A673 (cell line): Measurements from ENCODE around the gene ARHGEF2. TPM values are rescaled to one million over a fixed set of nuclear protein-coding genes. Genes with fewer than 3 reads are reported as not detected.

Experiments used
- BruUV-seq: library from RNA; stranded (reverse); fragments of 400-500 nt; replicated peaks from 2 replicates; lab custom pipeline; 2021; lab: Mats Ljungman, UMichigan
- CTCF ChIA-PET: fragments of 300-600 bp; sonication (Branson Sonifier 250); formaldehyde crosslinking; loops from one replicate; lab custom pipeline; 2022; ENCODE audit warnings: antibody characterized with exemption; lab: Charles Lee
- POLR2A ChIA-PET: fragments of 300-600 bp; sonication (Branson Sonifier 250); formaldehyde crosslinking; loops from one replicate; lab custom pipeline; 2022; ENCODE audit warnings: antibody characterized with exemption; ENCODE audit not compliant: low non-redundant PET; lab: Charles Lee
- DNase-seq: peaks from one replicate; pipeline ENCODE4 v3.0.0-alpha.2; 2015; ENCODE audit warnings: low spot score
- H3K27ac ChIP-seq: fragments of 200-600 bp; sonication (generic); 2 replicates; pipeline ENCODE4 v1.5.1; 2016; ENCODE audit warnings: mixed run types, low read depth, mild to moderate bottlenecking, mixed read lengths, antibody characterized with exemption, low read length; ENCODE audit not compliant: poor library complexity, severe bottlenecking
- H3K27me3 ChIP-seq: fragments of 200-600 bp; sonication (generic); replicated peaks from 2 replicates; pipeline ENCODE4 v1.6.1; 2017; ENCODE audit warnings: mixed run types, low read depth, mild to moderate bottlenecking, mixed read lengths, antibody characterized with exemption, low read length; ENCODE audit not compliant: insufficient read depth, poor library complexity
- H3K36me3 ChIP-seq: fragments of 200-600 bp; sonication (generic); 2 replicates; pipeline ENCODE4 v1.6.1; 2016; ENCODE audit warnings: mixed run types, mild to moderate bottlenecking, mixed read lengths, antibody characterized with exemption, low read length; ENCODE audit not compliant: insufficient read depth, poor library complexity, severe bottlenecking
- H3K4me1 ChIP-seq: fragments of 200-600 bp; sonication (generic); 2 replicates; pipeline ENCODE4 v1.6.1; 2017; ENCODE audit warnings: mixed run types, mild to moderate bottlenecking, mixed read lengths, antibody characterized with exemption, low read length; ENCODE audit not compliant: insufficient read depth, poor library complexity, severe bottlenecking
- H3K4me3 ChIP-seq: fragments of 200-600 bp; sonication (generic); 2 replicates; pipeline ENCODE4 v1.5.1; 2016; ENCODE audit warnings: low read depth, mixed run types, mild to moderate bottlenecking, mixed read lengths, low read length; ENCODE audit not compliant: poor library complexity, severe bottlenecking
- H3K9me3 ChIP-seq: fragments of 200-600 bp; sonication (generic); 2 replicates; pipeline ENCODE4 v1.6.1; 2016; ENCODE audit warnings: mixed run types, low read depth, mild to moderate bottlenecking, mixed read lengths, antibody characterized with exemption, low read length; ENCODE audit not compliant: poor library complexity, severe bottlenecking
- CTCF ChIP-seq: fragments of 300-800, 200-600 bp; sonication (generic); conservative IDR thresholded peaks from 2 replicates; pipeline ENCODE4 v1.5.1; 2017; ENCODE audit warnings: low read depth, mild to moderate bottlenecking, antibody characterized with exemption, low read length, moderate library complexity, mixed read lengths
- EZH2 ChIP-seq: fragments of 200-600 bp; sonication (generic); IDR thresholded peaks from 2 replicates; pipeline ENCODE4 v1.6.1; 2017; ENCODE audit warnings: borderline replicate concordance, low read depth, mild to moderate bottlenecking, mixed read lengths, antibody characterized with exemption, low read length; ENCODE audit not compliant: poor library complexity, severe bottlenecking
- intact Hi-C: fragments of 100-400 bp; cut with micrococcal nuclease; formaldehyde crosslinking; loops from one replicate; pipeline ENCODE4 v1.10.0; 2022; ENCODE audit not compliant: unreplicated experiment
- total RNA-seq: library from RNA; stranded (reverse); gene quantifications from 2 replicates; pipeline ENCODE4 v1.2.3, GENCODE V29; 2021

Gene ARHGEF2
- total RNA-seq, 1 experiment from 2014 or later, result 148 TPM

- no peak for DNase-seq
- peaks cover 96% of the 10 kb centered on the region for H3K36me3 ChIP-seq
- CTCF ChIA-PET, result no interaction called here
These were observed 49.3 kb downstream of the ARHGEF2 start for GRCh38 chr1:155929057-155929456.

DNA sequence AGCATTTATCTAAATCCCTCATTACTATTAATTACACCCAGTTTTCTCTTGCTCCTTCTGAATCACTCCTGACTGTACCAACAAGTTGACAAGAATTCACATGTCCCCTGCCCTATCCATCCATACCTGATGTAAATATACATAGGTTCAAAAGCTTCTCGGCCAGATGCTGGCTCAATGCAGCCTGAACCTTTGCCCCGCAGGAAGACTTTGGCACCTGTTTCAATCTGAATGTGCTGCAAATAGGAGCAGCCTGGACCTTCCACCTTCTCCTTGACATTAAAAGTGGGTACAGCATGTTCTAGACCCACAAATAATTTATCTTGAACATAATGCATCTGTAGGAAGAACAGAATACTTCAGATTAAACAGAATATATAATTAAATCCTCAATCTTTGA lies 52.8 kb downstream of the ARHGEF2 start:
- Histone ChIP-seq H3K27me3 (no peaks in the 10 kb centered on the region), H3K36me3 (peaks cover 98% of the 10 kb centered on the region), H3K4me3 (no peak overlapping the region), H3K4me1 (peaks cover 4% of the 10 kb centered on the region), H3K9me3 (no peaks in the 10 kb centered on the region), H3K27ac (no peak overlapping the region)
- CTCF ChIA-PET, result no interaction called here
- BruUV-seq, result no TSS peak
- POLR2A ChIA-PET, result no interaction called here
- intact Hi-C loops, result loop anchor here (10.0 kb wide), 1 partner anchor 389 kb away; no protein-coding TSS in a partner anchor
- DNase-seq, result no peak
- TF ChIP-seq CTCF (no peak), EZH2 (no peak)

More at GRCh38 chr1:155929057-155929456, 49.3 kb downstream of the ARHGEF2 start:
- intact Hi-C loops, result loop anchor here (10.0 kb wide), 1 partner anchor 386 kb away; no protein-coding TSS in a partner anchor
- Histone ChIP-seq H3K27ac (no peak overlapping the region), H3K27me3 (no peaks in the 10 kb centered on the region), H3K9me3 (no peaks in the 10 kb centered on the region), H3K4me3 (no peak overlapping the region), H3K4me1 (peaks cover 32% of the 10 kb centered on the region)
- no peak for TF ChIP-seq EZH2
- no peak for TF ChIP-seq CTCF
- POLR2A ChIA-PET, result no interaction called here
- BruUV-seq, result no TSS peak

DNA sequence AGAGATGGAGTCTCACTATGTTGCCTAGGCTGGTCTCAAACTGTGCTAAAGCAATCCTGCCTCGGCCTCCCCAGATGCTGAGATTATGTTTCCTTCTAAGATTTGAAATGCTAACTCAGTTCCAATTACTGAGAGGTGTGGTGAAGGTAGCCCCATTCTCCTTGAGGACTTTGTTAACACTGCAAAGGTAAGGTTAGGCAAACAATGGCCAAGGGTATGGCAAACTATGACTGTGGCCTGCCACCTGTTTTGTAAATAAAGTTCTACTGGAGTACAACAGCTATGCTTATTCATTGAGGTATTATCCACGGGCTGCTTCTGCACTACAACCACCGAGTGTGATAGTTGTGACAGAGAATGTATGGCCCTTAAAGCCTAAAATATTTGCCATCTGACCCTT lies 57.6 kb downstream of the ARHGEF2 start:
- no peak for TF ChIP-seq EZH2
- TF ChIP-seq CTCF, result no peak
- Histone ChIP-seq H3K36me3 (peaks cover 98% of the 10 kb centered on the region), H3K9me3 (no peaks in the 10 kb centered on the region), H3K4me1 (no peaks in the 10 kb centered on the region), H3K4me3 (no peak overlapping the region), H3K27me3 (no peaks in the 10 kb centered on the region), H3K27ac (no peak overlapping the region)
- ChIA-PET CTCF (no interaction called here), POLR2A (no interaction called here)
- intact Hi-C loops, result loop anchor here (10.0 kb wide), 1 partner anchor 394 kb away; no protein-coding TSS in a partner anchor
- DNase-seq, result no peak
- BruUV-seq, result TSS peak; percentile 3
